ENCODE data around the gene SLC22A3.
"Not testable (repeated sequence)": the region's sequence is repeated elsewhere in the genome, so short reads cannot be mapped to it uniquely, and the experiment has no call there.

The SLC22A3 gene

DNA sequence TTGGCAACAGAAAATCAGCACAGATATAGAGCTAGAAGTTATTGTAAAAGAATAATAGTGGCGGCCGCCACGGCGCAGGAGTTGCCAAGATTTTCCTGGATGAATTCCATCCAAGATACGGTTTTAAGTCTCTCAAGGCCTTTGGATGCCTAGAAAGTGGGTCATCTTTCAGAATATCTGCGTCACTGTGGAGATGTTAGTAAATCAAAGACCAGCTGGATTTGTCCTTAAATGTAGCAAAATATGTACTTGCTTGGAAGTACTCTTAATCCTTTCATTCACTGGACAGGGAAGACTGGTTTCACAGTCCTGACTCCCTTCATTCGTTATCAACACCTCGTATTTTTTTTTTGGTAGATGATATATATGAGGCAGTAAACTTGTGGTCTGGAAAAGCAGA is 83.0 kb downstream of the SLC22A3 start:
- ATAC-seq, result no peak
- Mint-ChIP-seq H3K4me3 (no peak overlapping the region), H3K4me1 (peaks cover 16% of the 10 kb centered on the region), H3K27ac (no peak overlapping the region), H3K9me3 (no peaks in the 10 kb centered on the region), H3K27me3 (peaks cover 71% of the 10 kb centered on the region)
- no peak for DNase-seq

DNA sequence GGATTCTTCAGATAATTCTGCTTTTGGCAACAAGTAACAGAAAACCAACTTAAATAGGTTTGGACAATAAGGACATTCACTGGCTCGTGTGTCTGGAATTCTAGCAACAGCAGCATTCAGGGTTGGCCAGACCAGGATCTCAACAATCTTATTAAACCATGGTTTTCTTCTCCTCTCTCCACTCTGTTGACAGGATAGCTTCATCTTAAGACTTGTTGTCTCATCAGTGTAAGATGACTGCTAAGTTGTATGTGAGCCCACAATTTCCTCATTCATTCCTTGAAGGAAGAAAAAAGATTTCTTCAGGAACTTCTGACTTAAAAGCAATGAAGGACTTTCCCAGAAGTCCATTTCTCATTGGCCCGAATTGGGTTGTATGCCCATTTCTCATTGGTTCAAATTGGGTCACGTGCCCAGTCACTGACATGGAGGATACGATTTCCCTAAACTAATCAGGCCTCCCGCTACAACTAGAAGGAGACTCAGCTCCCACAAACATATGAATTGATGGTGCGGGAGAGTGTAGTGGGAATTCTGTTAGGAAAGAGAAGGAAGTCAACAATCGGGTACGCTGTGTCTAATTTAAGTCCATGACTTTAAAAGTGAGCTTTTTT is 83.7 kb downstream of the SLC22A3 start:
- Mint-ChIP-seq H3K4me3 (no peak overlapping the region), H3K27me3 (peaks cover 71% of the 10 kb centered on the region), H3K4me1 (peaks cover 9% of the 10 kb centered on the region), H3K9me3 (no peaks in the 10 kb centered on the region), H3K27ac (no peak overlapping the region)
- no peak for DNase-seq
- no peak for ATAC-seq

DNA sequence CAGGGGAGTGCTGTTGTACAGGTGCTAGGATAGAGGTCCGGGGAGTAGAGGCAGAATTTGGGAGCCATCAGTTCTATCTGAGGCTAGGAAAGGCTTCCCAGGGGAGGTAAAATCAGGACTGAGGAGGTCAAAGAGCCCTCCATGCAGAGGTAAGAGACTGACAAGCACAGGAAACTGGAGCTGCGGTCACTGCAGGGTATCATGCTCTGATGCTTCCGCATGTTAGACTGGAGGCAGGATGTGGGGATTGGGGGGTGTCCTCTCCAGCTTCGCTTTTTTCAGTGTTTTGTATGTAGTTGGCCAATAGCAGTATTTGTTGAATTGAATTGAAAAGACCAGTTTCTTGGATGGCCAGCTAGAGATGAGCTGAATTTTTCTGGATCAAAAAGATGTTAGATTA is 87.8 kb downstream of the SLC22A3 start:
- DNase-seq (no peak), ATAC-seq (peak; percentile 59)
- H3K4me1 Mint-ChIP-seq, result peaks cover 7% of the 10 kb centered on the region
- H3K4me3 Mint-ChIP-seq, result no peak overlapping the region
- H3K27me3 Mint-ChIP-seq, result peaks cover 60% of the 10 kb centered on the region
- no peaks in the 10 kb centered on the region for H3K9me3 Mint-ChIP-seq
- H3K27ac Mint-ChIP-seq, result no peak overlapping the region

DNA sequence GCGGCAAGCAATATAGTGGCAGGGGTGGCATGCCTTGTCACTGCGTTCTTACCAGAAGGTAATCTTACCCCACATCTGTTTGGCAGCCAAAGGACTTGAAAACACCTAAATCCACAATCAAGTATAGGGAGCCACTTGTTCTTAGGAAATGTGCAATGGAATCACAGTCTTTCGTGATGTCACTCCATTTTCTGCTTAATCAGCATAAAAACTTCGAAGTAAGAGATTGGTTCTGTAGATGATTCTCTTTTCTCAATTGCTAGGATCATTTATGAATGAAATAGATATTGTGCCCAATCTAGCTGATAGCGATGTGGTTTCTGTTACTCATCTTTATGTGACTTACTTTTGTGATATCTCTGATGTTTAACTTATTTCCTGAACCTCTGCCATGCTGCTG is 89.0 kb downstream of the SLC22A3 start:
- Mint-ChIP-seq H3K4me1 (peaks cover 7% of the 10 kb centered on the region), H3K9me3 (no peaks in the 10 kb centered on the region), H3K27me3 (peaks cover 61% of the 10 kb centered on the region), H3K4me3 (no peak overlapping the region), H3K27ac (no peak overlapping the region)
- DNase-seq (no peak), ATAC-seq (no peak)

DNA sequence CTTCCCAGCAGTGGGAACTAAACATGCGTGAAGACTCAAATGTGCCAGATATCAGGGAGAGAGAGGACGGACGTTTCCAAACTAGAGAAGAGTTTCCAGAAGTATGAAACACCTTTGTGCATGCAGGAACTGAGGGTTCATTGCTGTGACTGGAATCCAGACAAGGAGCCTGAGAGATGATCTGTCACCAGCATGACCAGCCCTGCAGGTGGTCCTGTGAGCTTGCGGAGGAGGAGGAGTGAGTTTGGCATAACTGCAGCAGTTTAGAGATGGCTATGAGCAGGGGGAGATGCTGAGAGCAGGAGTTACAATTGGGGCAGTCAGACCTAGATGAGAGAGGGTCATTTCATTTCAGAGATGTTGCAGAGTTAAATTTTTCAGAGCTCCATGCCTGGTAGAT is 89.6 kb downstream of the SLC22A3 start:
- DNase-seq (no peak), ATAC-seq (no peak)
- Mint-ChIP-seq H3K4me1 (peaks cover 7% of the 10 kb centered on the region), H3K4me3 (no peak overlapping the region), H3K9me3 (no peaks in the 10 kb centered on the region), H3K27me3 (peaks cover 55% of the 10 kb centered on the region), H3K27ac (no peak overlapping the region)

DNA sequence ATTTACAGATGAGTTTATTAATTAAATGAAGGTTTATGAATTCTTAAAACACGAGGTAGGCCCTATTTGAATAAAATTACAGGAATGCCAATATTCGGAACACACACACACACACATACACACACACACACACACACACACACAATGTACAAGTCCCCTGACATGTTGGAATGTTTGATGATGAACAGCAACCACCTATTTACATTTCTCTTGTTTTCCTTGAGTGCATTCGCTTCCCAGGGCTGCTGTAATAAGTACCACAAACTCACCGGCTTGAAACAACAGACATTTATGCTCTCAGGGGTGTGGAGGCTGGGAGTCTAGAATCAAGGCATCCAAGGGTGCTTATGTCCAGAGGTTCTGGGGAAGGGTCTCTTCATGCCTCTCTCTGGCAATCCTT is 90.3 kb downstream of the SLC22A3 start:
- H3K27ac Mint-ChIP-seq, result no peak overlapping the region
- DNase-seq (no peak), ATAC-seq (no peak)
- peaks cover 7% of the 10 kb centered on the region for H3K4me1 Mint-ChIP-seq
- H3K27me3 Mint-ChIP-seq, result peaks cover 54% of the 10 kb centered on the region
- no peak overlapping the region for H3K4me3 Mint-ChIP-seq
- H3K9me3 Mint-ChIP-seq, result no peaks in the 10 kb centered on the region

DNA sequence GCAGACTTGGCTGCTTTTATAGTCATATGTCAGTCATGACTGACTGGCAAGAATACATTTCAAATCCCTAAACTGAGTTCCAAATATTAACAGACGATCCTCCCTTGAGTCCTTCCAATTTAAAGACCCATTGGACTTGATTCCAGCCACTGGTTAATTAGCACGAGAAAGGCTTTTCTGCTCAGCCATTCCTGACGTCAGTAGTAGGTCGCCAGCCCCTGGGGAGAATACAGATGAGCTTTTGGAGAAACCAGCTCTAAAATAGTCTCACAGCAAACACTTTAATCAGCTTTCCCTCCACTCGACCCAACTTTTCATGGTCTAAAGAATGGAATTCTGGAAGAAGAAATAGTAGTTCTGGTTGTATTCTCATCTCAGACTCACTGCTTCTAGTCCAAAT is 91.6 kb downstream of the SLC22A3 start:
- Mint-ChIP-seq H3K4me3 (no peak overlapping the region), H3K27ac (no peak overlapping the region), H3K9me3 (no peaks in the 10 kb centered on the region), H3K4me1 (peaks cover 7% of the 10 kb centered on the region), H3K27me3 (peaks cover 58% of the 10 kb centered on the region)
- ATAC-seq (no peak), DNase-seq (no peak)

DNA sequence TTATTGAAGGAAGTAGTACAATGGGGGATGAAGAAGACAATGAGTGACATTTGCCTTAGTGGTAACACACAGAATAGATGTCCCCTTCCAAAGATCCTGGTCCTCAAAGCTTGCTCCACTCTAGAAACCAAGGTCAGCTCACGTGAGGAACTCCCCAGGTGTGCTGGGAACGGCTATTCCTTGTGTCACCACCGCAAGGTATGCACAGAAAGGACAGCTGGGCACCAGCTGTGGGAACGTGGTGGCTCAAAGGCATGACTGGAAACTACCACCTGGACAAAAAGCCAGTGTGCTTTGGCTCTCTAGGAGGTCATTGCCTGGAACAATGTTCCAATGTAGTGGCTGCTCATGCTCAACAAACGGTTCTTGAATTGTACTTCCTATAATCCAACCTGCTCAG is 94.0 kb downstream of the SLC22A3 start:
- peaks cover 58% of the 10 kb centered on the region for H3K27me3 Mint-ChIP-seq
- peaks cover 7 to 13% of the 10 kb centered on the region in 2 donors for H3K9me3 Mint-ChIP-seq
- no peak overlapping the region for H3K4me3 Mint-ChIP-seq
- no peak for ATAC-seq
- DNase-seq, result no peak
- no peak overlapping the region for H3K27ac Mint-ChIP-seq
- H3K4me1 Mint-ChIP-seq, result peaks cover 10% of the 10 kb centered on the region

DNA sequence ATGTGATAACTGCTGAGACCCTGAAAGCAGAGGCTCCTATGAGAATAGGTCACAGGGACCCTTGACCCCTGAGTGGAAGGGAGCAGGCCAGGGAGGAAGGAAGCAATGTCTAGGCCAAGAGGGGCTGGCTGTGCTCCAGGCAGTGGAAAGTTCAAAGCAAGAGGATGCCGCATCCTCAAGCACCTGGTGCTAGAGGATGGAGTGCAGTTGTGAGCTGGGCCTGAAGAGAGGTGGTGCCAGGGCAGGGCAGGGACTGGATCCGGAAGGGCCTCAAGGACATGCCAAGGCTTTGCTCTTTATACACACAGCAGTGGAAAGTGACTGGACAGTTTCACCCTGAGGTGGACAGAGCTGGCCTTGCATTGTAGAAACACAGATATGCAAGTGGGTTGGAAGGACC is 97.0 kb downstream of the SLC22A3 start:
- no peak overlapping the region for H3K27ac Mint-ChIP-seq
- DNase-seq (no peak), ATAC-seq (no peak)
- H3K4me3 Mint-ChIP-seq, result no peak overlapping the region
- peaks cover 14% of the 10 kb centered on the region for H3K4me1 Mint-ChIP-seq
- H3K9me3 Mint-ChIP-seq, result peaks cover 7 to 13% of the 10 kb centered on the region in 2 donors
- peaks cover 59% of the 10 kb centered on the region for H3K27me3 Mint-ChIP-seq

DNA sequence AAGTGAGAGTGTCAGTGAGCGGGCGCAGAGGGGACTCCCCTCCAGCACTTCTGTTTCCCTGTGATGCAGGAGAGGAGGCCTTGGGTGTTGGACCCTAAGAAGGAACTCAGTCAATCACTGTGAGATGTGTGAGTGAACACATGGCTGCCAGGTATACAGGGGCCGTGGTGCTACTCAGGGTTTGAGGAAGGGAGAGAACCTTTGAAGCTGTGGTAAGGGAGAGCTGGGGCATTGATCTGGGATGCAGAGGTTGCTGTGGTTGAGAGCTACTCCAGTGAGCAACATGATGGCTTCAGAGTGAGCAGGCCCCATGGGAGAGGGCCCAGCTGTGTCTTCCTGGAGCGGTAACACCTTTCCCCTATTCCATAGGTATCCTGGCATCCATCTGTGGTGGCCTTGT is 99.2 kb downstream of the SLC22A3 start:
- Mint-ChIP-seq H3K4me1 (peaks cover 14% of the 10 kb centered on the region), H3K27me3 (peaks cover 56% of the 10 kb centered on the region)

DNA sequence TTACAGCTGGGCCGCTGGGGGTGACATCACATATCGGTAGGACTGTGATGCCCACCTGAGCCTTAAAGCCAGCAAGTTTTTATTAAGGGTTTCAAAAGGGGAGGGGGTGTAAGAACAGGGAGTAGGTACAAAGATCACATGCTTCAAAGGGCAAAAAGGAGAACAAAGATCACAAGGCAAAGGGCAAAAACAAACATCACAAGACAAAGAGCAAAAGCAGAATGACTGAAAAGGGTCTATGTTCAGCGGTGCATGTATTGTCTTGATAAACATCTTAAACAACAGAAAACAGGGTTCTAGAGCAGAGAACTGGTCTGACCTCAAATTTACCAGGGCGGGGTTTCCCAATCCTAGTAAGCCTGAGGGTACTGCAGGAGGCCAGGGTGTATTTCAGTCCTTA is 101.6 kb downstream of the SLC22A3 start:
- not testable (repeated sequence) for H3K27ac Mint-ChIP-seq, ATAC-seq, H3K4me3 Mint-ChIP-seq, DNase-seq
- H3K4me1 Mint-ChIP-seq, result peaks cover 14% of the 10 kb centered on the region
- H3K9me3 Mint-ChIP-seq, result peaks cover 7 to 13% of the 10 kb centered on the region in 2 donors
- peaks cover 65% of the 10 kb centered on the region for H3K27me3 Mint-ChIP-seq

More for the DNA sequence above, 99.2 kb downstream of the SLC22A3 start:
- DNase-seq (no peak), ATAC-seq (no peak)
- Mint-ChIP-seq H3K4me3 (no peak overlapping the region), H3K9me3 (peaks cover 7 to 13% of the 10 kb centered on the region in 2 donors), H3K27ac (no peak overlapping the region)

DNA sequence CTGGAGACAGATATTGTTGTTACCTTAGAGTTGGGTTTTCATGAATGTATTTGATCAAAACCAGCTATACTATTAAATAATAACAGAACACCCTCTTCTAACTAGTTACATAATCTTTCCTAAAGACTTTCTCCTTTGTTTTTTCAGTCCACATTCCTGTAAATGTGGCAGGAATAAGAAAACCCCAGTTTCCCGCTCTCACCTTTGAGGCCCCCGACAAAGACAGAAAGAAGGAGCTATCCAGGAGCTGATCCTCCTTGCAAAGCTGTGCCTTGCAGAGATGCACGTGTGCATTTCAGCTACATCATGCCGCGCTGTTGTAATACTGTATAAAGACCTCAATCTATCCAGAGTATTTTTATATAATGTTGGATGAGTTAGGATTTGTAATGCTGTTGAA is 102.7 kb downstream of the SLC22A3 start:
- Mint-ChIP-seq H3K27ac (no peak overlapping the region), H3K4me3 (no peak overlapping the region), H3K4me1 (peaks cover 8% of the 10 kb centered on the region), H3K27me3 (peaks cover 54% of the 10 kb centered on the region), H3K9me3 (peaks cover under 1 to 5% of the 10 kb centered on the region in 2 donors)
- ATAC-seq (no peak), DNase-seq (no peak)

DNA sequence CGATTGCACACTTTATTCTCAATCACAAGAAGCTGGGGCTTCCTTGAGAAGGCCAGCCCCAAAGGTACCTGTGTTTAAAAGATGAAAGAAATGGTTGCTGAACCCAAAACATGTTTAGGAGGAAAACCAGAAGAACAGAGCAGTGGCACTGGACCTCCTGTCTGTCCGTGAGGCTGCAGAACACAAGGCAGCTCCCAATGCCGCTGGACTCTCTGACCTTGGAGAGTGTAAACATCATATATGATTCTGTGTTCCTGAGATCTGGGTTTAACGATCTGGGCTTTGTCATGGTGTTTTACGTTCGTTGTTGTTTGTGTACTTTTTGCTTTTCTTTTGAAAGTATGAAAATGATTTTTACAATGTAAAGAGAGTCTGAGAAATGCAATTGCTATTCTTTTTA is 106.1 kb downstream of the SLC22A3 start:
- Mint-ChIP-seq H3K27me3 (peaks cover 31% of the 10 kb centered on the region), H3K4me1 (peaks cover 12% of the 10 kb centered on the region), H3K27ac (no peak overlapping the region), H3K9me3 (no peaks in the 10 kb centered on the region), H3K4me3 (no peak overlapping the region)
- DNase-seq, result no peak
- no peak for ATAC-seq

DNA sequence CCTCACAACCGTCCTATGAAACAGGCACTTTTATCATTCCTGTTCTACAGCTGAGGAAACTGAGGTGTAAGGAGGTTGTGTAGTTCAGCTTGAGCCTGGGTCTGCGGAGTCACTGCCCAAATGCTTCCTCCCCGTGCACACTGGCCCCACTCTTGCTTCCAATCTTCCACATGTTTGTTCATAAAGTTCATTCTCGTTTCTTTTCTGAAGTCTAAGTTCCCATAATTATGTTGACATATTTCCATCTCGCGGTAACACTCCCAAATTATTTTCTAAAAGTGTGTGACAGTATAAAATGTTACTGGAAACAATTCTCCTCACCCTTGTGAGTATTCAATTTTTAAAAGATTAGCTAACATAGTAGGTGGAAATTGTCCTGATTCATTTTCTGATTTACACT is 106.9 kb downstream of the SLC22A3 start:
- DNase-seq (no peak), ATAC-seq (no peak)
- Mint-ChIP-seq H3K27me3 (peaks cover 24% of the 10 kb centered on the region), H3K4me1 (peaks cover 18% of the 10 kb centered on the region), H3K4me3 (no peak overlapping the region), H3K9me3 (no peaks in the 10 kb centered on the region), H3K27ac (no peak overlapping the region)

DNA sequence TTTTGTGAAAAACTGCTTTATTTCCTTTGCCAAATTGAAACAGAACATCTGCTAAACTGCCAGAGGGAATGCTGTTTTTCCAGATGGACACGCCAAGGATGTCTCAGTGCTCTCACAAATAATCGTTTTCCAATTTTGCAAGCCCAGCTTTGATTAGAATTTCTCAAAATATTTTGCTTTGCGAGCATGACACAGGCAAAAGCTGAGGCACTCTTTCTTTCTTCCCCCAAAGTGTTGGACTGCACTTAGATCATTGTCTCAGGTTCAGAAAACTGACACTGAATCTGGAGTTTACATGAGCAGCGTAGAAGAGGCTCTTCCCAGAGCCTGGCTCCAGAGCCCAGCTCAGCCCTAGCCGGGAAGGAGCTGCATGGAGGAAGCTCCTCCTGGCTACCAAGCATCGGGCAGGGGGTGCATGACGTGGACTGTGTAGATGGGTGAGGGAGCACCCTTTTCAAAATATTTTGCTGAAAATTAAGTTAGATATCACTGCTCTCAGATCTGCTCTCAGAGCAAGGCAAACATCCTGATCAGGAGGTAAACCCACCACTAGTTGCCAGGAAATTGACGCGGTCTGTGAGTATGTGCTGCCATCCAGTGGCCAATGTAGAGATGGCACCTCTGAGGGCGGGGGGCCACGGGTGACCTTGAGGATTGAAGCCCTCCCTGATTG is 107.5 kb downstream of the SLC22A3 start:
- H3K4me1 Mint-ChIP-seq, result peaks cover 24% of the 10 kb centered on the region
- no peak overlapping the region for H3K27ac Mint-ChIP-seq
- DNase-seq (peak; percentile 70 to 72), ATAC-seq (peak; percentile 82)
- no peaks in the 10 kb centered on the region for H3K9me3 Mint-ChIP-seq
- H3K27me3 Mint-ChIP-seq, result peaks cover 23% of the 10 kb centered on the region
- no peak overlapping the region for H3K4me3 Mint-ChIP-seq

DNA sequence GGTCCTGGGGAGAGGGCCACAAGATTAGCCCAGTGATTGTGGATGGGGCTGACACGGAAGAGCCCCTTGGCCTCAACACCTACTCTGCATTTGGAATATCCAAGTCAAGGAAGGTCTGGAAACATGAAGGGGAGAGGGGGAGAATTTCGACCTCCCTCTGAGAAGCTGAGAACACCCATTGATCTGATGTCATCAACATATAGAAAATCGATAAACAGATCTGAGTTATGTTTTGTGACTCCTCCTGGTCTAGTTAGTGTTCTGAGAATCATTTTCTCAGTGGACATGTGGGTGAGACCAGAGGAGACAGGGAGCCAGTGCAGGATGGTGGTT is 108.0 kb downstream of the SLC22A3 start:
- H3K4me3 Mint-ChIP-seq, result no peak overlapping the region

DNA sequence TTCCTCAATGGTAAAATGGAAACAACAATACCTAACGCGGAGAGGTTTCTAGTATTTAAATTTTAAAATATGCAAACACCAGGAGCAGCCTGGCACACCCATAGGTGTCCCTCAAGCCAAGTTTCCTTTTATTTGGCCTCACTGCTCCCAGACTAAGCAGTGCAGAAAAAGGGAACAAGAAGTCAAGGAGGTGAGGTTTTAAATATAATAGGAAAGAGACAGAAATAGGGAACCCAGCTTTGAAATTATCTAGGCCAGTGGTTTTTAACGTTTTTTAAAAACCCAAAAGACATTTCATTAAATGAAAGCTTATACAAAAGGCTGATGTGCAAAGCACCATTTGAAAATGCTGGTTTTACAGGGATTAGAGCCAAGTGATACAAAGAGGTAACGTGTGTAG is 109.6 kb downstream of the SLC22A3 start:
- ATAC-seq (no peak), DNase-seq (no peak)
- Mint-ChIP-seq H3K4me3 (no peak overlapping the region), H3K27me3 (peaks cover 12% of the 10 kb centered on the region), H3K9me3 (no peaks in the 10 kb centered on the region), H3K27ac (no peak overlapping the region), H3K4me1 (peaks cover 43% of the 10 kb centered on the region)

More for the DNA sequence above, 108.0 kb downstream of the SLC22A3 start:
- Mint-ChIP-seq H3K27ac (no peak overlapping the region), H3K4me1 (peaks cover 29% of the 10 kb centered on the region), H3K27me3 (peaks cover 18% of the 10 kb centered on the region), H3K9me3 (no peaks in the 10 kb centered on the region)
- no peak for DNase-seq
- no peak for ATAC-seq

Measured in stimulated activated naive CD8-positive, alpha-beta T cell treated with anti-CD3 and anti-CD28 coated beads, Interleukin-15, amount 100 ng/mL, for 72 hours (primary cell).